HG02943 (cell line): Measurements from ENCODE around the gene UPK1B.
"Not testable (repeated sequence)": the region's sequence is repeated elsewhere in the genome, so short reads cannot be mapped to it uniquely, and the experiment has no call there.

ENCODE experiments used
- ATAC-seq: cut with Tn5 transposase; IDR thresholded peaks from one replicate; pipeline ENCODE4 v1.9.1; 2021; ENCODE audit warnings: mild to moderate bottlenecking, low read depth, moderate library complexity; ENCODE audit not compliant: unreplicated experiment

The UPK1B gene

DNA sequence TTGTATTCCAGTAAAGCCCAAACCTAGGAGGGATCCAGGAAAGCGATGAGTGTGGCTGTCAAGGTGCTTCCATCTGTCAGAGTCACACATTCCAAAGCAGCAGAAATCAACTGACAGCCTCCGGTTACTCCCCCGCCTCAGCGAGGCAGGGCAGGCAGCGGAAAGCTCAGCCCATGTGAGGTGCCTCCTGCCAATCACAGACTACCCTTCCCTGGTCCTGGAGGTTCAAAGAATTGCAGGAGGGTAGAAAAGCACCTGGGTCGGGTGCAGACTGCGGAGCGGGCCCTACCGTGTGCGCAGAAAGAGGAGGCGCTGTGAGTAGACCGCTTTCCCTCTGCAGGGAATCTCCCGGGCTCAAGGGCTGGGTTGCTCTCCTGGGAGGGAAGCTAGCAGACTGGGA, at the start of gene UPK1B:
UPK1B (plus strand) TSS at position 274 of the 400 bp plus-strand sequence. CDS start 13,144 bp downstream, outside the sequence.
- no peak for ATAC-seq

- no peak for ATAC-seq
Measured at GRCh38 chr3:119125342-119125741, 48.1 kb upstream of the UPK1B start.

DNA sequence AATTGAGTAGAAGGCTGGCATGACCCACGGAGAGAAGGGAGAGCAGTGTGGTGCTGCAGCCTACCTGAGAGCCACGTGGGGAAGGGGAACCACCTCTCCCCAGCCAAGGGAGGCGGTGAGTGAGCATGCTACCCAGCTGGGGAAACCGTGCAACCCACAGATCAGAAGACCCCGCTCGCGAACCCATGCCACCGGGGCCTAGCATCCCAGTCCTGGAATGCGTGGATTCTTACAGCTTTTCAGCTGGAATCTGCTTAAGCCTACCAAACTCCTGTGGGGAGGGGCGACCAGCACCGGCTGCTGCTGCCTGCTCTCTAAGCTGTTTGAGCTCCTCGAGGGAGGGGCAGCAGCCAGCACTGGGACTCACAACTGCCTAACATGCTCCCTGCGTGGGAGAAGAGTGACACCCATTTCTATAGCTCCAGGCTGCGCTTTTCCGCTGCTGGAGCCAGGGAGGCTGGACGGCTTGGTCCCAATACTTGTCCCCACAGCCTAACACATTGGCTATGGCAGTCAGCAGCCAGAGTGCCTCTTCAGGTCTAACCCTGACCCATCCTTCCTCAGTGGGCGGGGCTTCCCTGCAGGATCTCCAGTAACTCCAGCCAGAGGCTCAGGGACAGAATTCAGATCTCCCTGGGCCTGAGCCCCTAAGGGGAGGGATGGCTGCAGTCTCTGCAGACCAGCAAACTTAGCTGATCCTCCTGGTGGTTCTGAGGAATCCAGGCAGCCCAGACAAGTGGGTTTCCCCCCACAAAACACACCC, 47.5 kb upstream of the UPK1B start:
- no peak for ATAC-seq

GRCh38 chr3:119130291-119130690, 43.1 kb upstream of the UPK1B start:
- not testable (repeated sequence) for ATAC-seq

DNA sequence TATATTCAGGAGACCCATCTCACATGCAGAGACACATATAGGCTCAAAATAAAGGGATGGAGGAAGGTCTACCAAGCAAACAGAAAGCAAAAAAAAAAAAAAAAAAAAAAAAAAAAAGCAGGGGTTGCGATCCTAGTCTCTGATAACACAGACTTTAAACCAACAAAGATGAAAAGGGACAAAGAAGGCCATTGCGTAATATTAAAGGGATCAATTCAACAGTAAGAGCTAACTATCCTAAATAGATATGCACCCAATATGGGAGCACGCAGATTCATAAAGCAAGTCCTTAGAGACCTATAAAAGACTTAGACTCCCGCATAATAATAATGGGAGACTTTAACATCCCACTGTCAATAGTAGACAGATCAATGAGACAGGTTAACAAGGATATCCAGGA, 41.1 kb upstream of the UPK1B start:
- not testable (repeated sequence) for ATAC-seq

GRCh38 chr3:119139360-119139759, 34.0 kb upstream of the UPK1B start:
- ATAC-seq, result not testable (repeated sequence)

DNA sequence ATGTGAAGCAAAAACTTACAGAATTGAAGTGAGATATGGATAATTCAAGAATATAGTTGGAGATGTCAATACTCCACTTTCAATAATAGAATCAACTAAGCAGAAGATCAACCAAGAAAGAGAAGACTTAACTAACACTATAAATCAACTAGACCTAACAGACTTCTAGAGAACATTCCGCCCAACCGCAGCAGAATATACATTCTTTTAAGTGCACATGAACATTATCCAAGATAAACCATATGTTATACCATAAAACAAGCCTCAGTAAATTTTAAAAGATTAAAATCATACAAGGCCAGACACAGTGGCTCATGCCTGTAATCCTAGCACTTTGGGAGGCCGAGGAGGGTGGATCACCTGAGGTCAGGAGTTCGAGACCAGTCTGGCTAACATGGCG, 32.9 kb upstream of the UPK1B start:
- no peak for ATAC-seq

DNA sequence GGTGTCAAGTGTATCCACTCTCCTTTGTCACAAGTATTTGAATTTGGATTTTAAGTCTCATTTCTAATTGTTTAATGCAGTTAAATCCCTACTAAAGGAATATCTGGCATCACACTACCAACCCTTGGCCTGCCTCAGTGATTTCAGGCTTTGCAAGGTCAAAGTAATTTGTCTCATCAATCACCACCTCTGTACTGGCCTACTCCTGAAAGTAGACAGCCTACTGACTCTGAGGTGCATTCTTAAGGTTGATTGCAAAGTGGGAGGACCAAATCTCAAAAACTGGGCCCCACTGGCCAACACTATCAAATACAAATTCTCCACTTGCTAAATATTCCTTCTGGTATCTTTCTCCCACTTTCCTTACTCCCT, 28.3 kb upstream of the UPK1B start:
- no peak for ATAC-seq

GRCh38 chr3:119145500-119146167, 27.8 kb upstream of the UPK1B start, which contains the start of gene TEX55:
Gene TEX55, plus strand, starts transcription at chr3:119146165. Its CDS starts 25 bp downstream, at chr3:119146190.
- no peak for ATAC-seq

DNA sequence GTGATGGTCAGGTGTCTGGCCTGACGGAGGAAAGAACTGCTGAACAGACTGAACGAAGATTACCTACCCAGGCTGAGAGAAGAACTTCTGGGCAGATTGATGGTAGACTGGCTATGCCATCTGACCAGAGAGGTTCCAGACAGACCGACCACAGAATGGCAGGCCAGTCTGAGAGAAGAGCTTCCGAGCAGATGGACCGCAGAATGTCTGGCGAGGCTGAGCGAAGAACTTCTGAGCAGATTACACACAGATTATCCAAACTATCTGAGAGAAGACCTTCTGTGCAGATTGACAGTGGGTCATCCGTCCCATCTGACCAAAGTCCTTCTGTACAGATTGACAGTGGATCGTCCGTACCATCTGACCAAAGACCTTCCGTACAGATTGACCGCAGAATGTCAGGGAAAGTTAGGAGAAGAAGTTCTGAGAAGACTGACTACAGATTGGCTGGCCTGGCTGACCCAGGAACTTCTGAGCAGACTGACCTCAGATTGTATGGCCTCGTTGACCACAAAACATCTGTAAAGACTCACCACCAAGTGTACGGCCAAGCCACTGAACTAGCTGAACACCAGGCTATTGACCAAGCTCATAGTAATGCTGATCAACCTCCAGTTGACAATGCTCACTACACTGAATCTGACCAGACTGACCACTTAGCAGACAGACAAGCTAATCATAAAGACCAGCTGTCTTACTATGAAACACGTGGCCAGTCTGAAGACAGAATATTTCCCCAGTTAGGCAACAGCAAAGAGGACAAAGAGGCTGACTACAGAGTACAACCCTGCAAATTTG, 26.6 kb upstream of the UPK1B start:
- ATAC-seq, result no peak

DNA sequence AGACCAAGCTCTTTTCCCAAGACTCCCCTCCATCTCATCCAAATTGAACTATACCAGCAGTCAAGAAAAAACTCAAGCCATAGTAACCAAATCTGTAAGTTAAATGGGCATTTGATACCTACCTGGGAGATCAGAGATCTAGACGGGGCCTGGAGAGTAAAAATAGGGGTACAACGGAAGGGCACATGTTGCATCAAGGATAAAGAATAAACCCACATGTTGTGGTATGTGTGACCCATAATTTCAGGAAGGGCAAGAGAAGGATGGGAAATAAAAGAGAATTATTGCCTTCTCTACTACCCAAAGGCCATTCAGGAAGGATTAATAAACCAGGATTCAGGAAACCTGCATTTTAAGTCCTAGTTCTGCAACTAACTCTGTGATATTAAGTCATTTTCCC, 25.9 kb upstream of the UPK1B start:
- ATAC-seq, result no peak

DNA sequence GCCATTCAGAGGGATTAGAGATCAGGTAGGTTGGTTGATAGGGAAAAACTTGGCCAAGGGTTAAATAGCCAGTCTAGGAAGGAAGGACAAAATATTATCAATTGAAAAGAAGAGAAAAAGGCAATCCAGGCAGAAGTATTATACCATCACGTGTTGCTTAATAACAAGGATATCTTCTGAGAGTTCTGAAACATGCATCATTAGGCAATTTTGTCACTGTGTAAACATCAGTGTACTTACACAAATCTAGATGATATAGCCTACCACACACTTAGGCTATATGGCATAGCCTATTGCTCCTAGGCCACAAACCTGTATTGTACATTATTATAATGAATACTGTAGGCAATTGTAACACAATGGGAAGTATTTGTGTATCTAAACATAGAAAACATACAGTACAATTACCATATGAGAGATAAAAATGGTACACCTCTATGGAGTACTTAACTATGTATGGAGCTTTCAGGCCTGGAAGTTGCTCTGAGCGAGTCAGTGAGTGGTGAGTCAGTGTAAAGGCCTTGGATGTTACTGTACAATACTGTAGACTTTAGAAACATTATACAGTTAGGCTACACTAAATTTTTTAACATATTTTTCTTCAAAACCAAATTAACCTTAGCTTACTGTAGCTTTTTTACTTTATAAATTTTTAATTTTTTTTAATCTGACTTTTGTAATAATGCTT, 24.8 kb upstream of the UPK1B start:
- ATAC-seq, result no peak

DNA sequence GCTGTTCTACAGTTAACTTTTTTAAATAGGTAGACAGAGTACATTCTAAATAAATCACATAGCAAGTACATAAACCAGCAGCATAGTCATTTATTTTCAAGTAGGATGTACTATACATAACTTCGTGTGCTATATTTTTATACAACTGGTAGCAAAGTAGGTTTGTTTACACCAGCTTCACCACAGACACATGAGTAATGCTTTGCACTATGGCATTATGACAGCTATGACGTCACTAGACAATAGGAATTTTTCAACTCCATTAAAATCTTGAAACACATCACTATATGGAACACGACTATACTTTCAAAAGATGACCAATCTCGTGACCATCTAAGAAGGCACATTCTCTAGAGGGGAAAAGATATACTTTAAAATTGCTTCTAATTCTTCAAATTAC, 23.9 kb upstream of the UPK1B start:
- ATAC-seq, result no peak

DNA sequence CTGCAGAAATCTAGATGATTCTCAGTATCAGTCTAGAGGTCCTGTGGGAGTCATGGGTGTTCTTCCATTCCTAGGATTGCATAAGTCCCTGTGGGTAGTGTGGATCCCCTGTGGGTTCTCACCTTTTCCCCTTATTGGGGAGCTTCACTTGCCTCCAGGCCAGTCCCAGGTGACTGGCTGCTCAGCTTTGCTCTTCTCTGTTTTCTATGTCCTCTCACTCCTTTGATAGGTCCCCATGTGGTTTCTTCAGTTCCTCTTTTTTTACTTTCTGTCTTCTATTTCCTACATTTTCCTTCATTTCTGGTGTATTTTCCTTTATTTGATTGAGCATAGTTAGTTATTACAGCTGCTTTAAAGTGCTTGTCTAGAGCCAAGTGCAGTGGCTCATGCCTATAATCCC, 16.5 kb upstream of the UPK1B start:
- ATAC-seq, result no peak

DNA sequence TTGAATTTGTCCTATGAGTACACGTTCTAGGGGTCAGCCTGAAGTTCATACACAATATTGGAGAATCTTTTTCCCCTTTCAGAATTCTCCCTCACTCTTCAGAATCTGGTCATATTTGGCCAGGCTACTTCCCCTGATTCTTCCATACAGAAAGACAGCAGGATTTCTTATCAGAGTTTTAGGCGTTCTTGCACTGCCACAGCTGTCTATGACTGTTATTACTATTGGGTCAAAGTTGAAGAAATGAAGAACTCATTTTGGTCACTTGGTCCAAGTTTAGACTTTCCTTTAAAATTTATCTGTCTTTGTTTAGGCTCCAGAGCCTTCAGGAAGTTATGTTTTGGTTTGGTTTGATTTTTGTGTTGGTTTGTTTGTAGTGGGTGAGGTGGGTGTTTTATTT, 15.4 kb upstream of the UPK1B start:
- ATAC-seq, result no peak

DNA sequence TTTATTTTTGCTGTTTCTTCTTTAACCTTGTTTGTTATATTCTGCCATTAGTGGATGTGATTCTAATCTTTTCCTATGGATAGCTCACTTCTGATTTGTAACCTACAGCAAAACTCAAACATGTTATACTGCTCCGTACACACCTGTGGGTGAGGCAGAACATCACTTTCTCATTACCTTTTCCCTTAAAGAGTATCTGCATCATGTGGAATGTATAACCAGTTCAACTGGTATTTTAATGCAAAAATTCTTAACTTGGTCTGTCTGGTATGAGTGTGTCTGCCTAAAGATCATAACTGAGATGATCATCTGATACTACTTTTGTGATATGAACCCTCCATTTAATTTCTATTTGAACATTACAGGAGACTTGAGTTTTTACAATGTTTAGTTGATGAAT, 13.0 kb upstream of the UPK1B start:
- no peak for ATAC-seq

- ATAC-seq, result no peak
Measured at GRCh38 chr3:119160815-119161214, 12.6 kb upstream of the UPK1B start.

GRCh38 chr3:119161240-119161639, 12.2 kb upstream of the UPK1B start:
- ATAC-seq, result no peak

DNA sequence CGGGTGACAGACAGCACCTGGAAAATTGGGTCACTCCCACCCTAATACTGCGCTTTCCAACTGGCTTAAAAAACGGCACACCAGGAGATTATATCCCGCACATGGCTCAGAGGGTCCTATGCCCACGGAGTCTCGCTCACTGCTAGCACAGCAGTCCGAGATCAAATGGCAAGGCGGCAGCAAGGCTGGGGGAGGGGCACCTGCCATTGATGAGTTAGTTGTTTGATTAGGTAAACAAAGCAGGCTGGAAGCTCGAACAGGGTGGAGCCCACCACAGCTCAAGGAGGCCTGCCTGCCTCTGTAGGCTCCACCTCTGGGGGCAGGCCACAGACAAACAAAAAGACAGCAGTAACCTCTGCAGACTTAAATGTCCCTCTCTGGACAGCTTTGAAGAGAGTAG, 8.7 kb upstream of the UPK1B start:
- ATAC-seq, result not testable (repeated sequence)

DNA sequence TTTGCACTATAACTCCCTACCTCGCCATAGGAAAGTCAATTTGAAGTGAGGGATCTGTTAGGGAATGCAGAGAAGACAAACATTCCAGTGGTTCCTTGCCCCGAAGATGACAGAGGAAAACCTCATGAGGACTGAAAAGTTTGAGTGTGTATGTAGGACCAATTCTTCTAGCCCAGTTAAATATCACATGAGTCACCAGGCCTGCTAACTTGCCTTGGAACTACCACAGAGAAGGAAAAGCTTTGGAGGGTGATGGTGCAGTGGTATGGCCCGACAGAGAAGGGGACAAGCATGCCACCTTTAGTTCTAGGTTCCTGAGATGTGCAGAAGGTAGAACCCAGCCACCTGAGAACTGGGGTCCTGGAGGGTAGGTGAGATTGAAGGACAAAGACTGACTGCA, 2.6 kb upstream of the UPK1B start:
- ATAC-seq, result no peak
